HG02885 (cell line): ENCODE data around the gene GNG3.
"Not testable (repeated sequence)": the region's sequence is repeated elsewhere in the genome, so short reads cannot be mapped to it uniquely, and the experiment has no call there.

ENCODE experiments used
- ATAC-seq: cut with Tn5 transposase; IDR thresholded peaks from one replicate; pipeline ENCODE4 v1.9.1; 2021; ENCODE audit warnings: mild to moderate bottlenecking; ENCODE audit not compliant: unreplicated experiment, poor library complexity

The GNG3 gene

DNA sequence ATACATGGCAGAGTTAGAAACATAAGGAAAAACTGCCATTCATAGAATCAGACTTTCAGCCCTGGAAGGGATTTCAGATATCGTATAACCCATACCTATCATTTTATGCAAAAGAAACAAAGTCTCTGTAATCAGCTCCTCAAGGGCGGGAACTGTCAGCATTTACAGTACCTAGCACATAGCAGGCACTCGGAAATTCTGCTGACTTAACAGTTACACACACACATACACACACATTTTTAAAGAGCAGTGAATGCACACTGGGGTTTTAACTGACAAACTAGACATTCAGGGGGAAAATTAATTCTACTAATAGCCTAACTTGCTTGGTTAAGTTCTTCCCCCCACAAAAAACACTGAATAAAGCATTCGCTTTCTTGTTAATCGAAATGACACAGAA, 8.7 kb downstream of the GNG3 start:
- no peak for ATAC-seq

GRCh38 chr11:62716816-62717215, 9.3 kb downstream of the GNG3 start:
- ATAC-seq = no peak

DNA sequence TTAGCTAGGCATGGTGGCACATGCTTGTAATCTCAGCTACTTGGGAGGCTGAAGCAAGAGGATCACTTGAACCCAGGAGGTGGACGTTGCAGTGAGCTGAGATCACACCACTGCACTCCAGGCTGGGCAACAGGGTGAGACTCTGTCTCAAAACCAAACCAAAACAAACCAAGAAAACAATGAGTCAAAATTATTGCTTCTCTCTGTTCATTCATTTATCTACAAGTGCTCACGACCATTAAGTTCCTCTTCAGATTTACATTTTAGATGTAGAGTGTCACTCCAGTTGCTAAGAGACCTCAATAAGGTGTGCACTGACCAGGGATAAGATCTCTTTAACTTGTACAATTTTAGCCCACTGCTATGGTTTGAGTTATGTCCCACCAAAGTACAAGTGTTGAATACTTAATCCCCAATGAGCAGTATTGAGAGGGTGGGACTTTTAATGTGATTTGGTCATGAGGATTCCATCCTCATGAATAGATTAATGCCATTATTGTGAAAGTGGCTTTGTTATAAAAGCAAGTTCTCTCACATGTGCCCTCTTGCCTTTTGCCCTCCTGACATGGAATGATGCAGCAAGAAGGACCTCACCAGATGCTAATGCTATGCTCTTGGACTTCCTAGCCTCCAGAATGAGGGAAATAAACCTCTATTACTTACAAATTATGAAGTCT, 12.0 kb downstream of the GNG3 start:
- no peak for ATAC-seq

- ATAC-seq = no peak
Measured at GRCh38 chr11:62721994-62722393, 14.5 kb downstream of the GNG3 start.

DNA sequence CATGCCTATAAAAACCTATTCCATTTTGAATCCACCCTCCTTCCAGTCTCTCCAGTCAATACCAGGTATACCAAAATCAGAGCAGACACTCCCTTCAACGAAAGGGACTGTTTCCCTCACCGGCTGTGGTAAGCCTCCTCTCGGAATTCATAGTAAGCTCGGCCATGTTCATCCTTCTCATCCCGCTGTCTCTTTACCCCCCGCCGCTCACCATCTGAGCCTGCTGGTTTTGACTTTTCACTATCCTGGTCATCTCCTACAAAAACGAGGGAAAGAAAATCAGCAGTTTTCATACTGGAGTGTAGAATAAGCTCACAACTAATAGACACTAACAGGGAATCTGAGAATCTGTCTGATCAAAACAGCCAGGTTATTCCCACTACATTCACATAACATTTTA, 16.7 kb downstream of the GNG3 start:
- ATAC-seq = no peak

- ATAC-seq = no peak
Measured at GRCh38 chr11:62725646-62726045, 18.2 kb downstream of the GNG3 start.

GRCh38 chr11:62726156-62726914, 18.9 kb downstream of the GNG3 start:
- ATAC-seq = no peak

DNA sequence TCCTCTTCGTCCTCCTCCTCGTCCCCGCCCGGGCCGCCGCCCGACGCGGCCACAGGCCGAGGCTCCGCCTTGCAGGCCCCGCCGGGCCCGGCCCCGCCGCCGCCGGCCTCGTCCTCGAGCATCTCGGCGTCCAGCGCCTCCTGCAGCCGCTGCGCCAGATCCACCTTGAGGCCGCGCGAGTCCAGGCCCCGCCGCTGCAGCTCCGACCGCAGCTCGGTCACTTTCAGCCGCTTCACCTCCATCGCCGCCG, 19.4 kb downstream of the GNG3 start:
- ATAC-seq = no peak

GRCh38 chr11:62727165-62727871, 19.8 kb downstream of the GNG3 start, which contains the start of gene HNRNPUL2:
Gene HNRNPUL2, minus strand, starts transcription at chr11:62727457. Its CDS starts 301 bp downstream, at chr11:62727156.
- peak; percentile 70 for ATAC-seq

DNA sequence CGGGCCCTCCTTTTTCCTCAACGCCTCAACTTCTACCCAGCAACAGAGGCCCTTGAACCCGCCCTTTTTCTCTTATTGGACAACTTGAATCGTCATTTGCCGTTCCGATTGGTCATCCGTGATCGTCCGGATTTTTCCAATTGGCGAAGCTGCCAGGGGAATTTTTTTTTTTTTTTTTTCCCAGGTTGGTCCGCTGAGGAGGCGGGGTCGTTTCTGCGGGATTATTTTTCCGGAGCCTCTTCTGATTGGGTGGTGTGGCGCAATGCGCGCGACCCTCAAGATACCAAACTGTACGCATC, 20.3 kb downstream of the GNG3 start:
- ATAC-seq = peak; percentile 65

- peak; percentile 13 for ATAC-seq
Measured at GRCh38 chr11:62728171-62728988, 20.9 kb downstream of the GNG3 start, which contains the start of gene TTC9C. Gene TTC9C, plus strand, starts transcription at chr11:62728486. Its CDS starts 363 bp downstream, at chr11:62728849.

DNA sequence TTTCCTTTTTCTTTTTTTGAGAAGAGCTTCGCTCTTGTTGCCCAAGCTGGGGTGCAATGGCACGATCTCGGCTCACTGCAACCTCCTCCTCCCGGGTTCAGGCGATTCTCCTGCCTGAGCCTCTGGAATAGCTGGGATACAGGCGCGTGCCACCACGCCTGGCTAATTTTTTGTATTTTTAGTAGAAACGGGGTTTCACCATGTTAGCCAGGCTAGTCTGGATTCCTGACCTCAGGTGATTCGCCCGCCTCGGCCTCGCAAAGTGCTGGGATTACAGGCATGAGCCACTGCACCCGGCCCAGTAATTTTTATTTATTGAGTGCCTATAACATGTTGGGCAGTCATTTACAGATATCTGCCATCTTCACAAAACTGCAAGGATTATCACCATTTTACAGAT, 22.6 kb downstream of the GNG3 start:
- not testable (repeated sequence) for ATAC-seq

DNA sequence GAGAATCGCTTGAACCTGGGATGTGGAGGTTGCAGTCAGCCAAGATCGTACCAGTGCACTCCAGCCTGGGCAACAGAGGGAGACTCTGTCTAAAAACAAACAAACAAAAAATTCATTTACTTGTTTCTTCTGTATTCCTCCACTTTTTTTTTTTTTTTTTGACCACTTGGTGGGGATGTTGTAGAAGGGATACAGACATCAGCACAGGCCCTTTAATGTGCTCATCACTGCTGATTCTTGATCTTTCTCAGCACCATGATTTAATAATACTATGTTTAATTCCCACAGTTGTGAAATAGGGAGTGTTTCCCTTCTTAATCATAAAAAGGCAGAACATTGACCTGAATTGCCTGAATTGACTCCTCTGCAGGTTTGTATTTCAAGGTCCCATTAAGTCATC, 25.4 kb downstream of the GNG3 start:
- ATAC-seq = no peak

DNA sequence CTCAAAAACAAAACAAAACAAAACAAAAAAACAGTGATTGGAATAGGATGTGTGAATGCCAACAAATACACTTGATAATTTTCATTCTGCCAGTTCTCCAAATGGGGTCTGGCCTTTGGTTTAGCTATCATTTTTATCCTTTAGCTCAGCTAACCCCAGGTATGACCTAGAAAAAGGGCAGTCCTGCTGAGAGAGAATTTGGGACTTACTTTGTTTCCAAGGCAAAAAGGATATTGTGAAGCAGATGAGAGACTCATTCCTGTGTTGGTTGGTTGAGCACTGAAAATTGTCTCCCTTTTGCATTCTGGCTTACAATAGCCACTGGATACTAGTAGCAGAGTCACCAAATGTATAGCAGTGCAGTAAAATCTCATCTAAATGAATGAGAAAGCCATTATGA, 29.7 kb downstream of the GNG3 start:
- no peak for ATAC-seq

GRCh38 chr11:62747475-62748160, 40.1 kb downstream of the GNG3 start:
- ATAC-seq = no peak

DNA sequence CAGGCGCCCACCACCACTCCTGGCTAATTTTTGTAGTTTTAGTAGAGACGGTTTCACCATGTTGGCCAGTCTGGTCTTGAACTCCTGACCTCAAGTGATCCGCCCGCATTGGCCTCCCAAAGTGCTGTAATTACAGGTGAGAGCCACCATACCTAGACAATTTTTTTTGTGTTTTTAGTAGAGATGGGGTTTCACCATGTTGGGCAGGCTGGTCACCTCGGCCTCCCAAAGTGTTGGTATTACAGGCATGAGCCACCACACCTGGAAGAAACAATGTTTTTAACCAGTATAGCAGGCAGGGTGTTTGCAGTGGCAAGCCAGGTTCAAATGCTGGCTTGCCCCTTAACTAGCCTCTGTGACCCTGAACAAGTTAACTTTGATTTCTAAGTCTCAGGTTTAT, 42.5 kb downstream of the GNG3 start:
- ATAC-seq = not testable (repeated sequence)

DNA sequence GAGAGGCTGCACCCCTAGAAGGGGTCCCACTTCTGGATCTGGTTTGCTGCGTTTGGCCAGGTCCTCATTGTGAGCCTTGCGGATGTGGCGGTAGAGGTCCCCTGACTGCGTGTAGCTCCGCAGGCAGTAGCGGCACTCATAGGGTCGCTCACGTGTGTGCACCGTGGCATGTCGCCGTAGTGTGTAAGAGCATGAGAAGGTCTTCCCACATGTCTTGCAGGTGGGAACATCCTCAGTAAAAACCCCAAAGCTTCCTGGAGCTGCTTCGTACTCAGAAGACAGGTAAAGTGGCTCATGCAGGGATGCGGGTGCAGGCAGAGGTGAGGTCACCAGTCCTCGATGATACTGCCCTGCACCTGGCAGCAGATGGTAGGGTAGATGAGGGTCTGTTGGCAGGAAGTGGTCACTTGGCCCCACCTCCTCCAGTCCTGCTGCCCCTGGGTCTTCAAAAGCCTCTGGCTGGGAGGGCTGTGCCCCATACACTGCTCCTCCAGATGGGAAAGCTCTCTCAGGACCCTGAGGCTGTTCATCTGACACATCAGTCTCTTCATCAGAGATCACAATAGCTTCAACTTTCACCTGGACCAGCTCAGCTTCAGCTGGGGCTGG, 44.8 kb downstream of the GNG3 start:
- ATAC-seq = no peak

- ATAC-seq = no peak
Measured at GRCh38 chr11:62752994-62753735, 45.7 kb downstream of the GNG3 start.
